ENCODE results near the gene CTXN1.

GRCh38 chr19:7887408-7888144 lies 38.4 kb downstream of the CTXN1 start:
- TF ChIP-seq CTCF (IDR thresholded peaks at IDR 0.05) (no peak), EZH2 (IDR thresholded peaks at IDR 0.05; ENCODE audit: borderline replicate concordance, insufficient read depth, low read depth, low read length, poor library complexity, severe bottlenecking) (no peak)
